WTC11 (cell line): ENCODE results near the gene ARIH1.

Experiments
- AFF4 ChIP-seq: sonication (generic); formaldehyde crosslinking; IDR thresholded peaks from 2 replicates; pipeline ENCODE4 v1.8.1; 2023; ENCODE audit warnings: mild to moderate bottlenecking, missing genetic modification reagents, borderline replicate concordance
- CTCF ChIP-seq: fragments of 200-600 bp; IDR thresholded peaks from 2 replicates; pipeline ENCODE4 v1.8.0; 2022; ENCODE audit warnings: antibody characterized with exemption
- ERG ChIP-seq: fragments of 250-450 bp; sonication (Bioruptor Pico); IDR thresholded peaks from 2 replicates; pipeline ENCODE4 v1.8.0; 2021; ENCODE audit warnings: mild to moderate bottlenecking
- NR2C2 ChIP-seq: sonication (generic); formaldehyde crosslinking; IDR thresholded peaks from 2 replicates; pipeline ENCODE4 v1.8.0; 2022; ENCODE audit warnings: mild to moderate bottlenecking, missing genetic modification reagents
- USF1 ChIP-seq: sonication (generic); formaldehyde crosslinking; IDR thresholded peaks from 2 replicates; pipeline ENCODE4 v1.8.0; 2022; ENCODE audit warnings: mild to moderate bottlenecking, missing genetic modification reagents
- USF2 ChIP-seq: sonication (generic); formaldehyde crosslinking; IDR thresholded peaks from 2 replicates; pipeline ENCODE4 v1.8.1; 2023; ENCODE audit warnings: mild to moderate bottlenecking, missing genetic modification reagents, moderate library complexity
- ZNF121 ChIP-seq: sonication (generic); formaldehyde crosslinking; IDR thresholded peaks from 2 replicates; pipeline ENCODE4 v1.8.0; 2023; ENCODE audit warnings: missing genetic modification reagents
- ZNF317 ChIP-seq: sonication (generic); formaldehyde crosslinking; IDR thresholded peaks from 2 replicates; pipeline ENCODE4 v1.8.1; 2023; ENCODE audit warnings: low read depth, mild to moderate bottlenecking, moderate library complexity, missing genetic modification reagents, borderline replicate concordance
- ZNF512 ChIP-seq: sonication (generic); formaldehyde crosslinking; IDR thresholded peaks from 2 replicates; pipeline ENCODE4 v1.8.1; 2022; ENCODE audit warnings: missing genetic modification reagents, borderline replicate concordance
- TF ChIP-seq, protein P1 (sequence below): sonication (generic); formaldehyde crosslinking; IDR thresholded peaks from 2 replicates; pipeline ENCODE4 v1.8.1; 2023; ENCODE audit warnings: mild to moderate bottlenecking, moderate library complexity, missing genetic modification reagents

DNA sequence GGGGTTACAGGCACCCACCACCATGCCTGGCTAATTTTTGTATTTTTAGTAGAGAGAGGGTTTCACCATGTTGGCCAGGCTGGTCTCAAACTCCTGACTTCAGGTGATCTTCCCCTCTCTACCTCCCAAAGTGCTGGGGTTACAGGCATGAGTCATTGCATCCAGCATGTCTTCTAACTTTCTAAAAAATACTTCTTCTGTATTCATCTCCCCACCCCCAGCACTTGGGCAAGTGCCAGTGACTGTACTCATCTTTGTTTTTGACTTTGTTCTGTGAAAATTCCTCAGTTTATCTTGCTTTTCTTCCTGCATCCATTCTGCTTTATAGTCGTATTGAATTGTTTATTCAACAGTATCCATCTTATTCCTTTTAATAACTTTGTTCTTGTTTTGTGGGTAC lies 47.6 kb downstream of the ARIH1 start:
- TF ChIP-seq USF2 (CRISPR knock-in tag) (no peak), ZNF317 (no peak), NR2C2 (no peak), USF1 (no peak), CTCF (no peak), AFF4 (no peak), ZNF121 (CRISPR knock-in tag) (no peak), ZNF512 (CRISPR knock-in tag) (no peak), ERG (CRISPR knock-in tag) (no peak)
- TF ChIP-seq, protein P1, sequence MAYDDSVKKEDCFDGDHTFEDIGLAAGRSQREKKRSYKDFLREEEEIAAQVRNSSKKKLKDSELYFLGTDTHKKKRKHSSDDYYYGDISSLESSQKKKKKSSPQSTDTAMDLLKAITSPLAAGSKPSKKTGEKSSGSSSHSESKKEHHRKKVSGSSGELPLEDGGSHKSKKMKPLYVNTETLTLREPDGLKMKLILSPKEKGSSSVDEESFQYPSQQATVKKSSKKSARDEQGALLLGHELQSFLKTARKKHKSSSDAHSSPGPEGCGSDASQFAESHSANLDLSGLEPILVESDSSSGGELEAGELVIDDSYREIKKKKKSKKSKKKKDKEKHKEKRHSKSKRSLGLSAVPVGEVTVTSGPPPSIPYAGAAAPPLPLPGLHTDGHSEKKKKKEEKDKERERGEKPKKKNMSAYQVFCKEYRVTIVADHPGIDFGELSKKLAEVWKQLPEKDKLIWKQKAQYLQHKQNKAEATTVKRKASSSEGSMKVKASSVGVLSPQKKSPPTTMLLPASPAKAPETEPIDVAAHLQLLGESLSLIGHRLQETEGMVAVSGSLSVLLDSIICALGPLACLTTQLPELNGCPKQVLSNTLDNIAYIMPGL (CRISPR knock-in tag) = no peak
